IMR-90 (cell line): ENCODE results near the gene SLC35E4. TPM values are rescaled to one million over a fixed set of nuclear protein-coding genes. Genes with fewer than 3 reads are reported as not detected.

Experiments used
- ATAC-seq: fragments of 200-7000 bp; cut with Tn5 transposase; 2 replicates; pipeline ENCODE4 v1.9.1; 2020; ENCODE audit warnings: low read depth, mild to moderate bottlenecking, moderate library complexity
- BruUV-seq: library from RNA; stranded (reverse); fragments of 400-500 nt; replicated peaks from 2 replicates; lab custom pipeline; 2021; lab: Mats Ljungman, UMichigan
- CTCF ChIA-PET: fragments of 300-600 bp; formaldehyde crosslinking; extraction: SDS; loops from one replicate; lab custom pipeline; 2021; ENCODE audit warnings: antibody characterized with exemption; lab: Yijun Ruan, JAX
- POLR2A ChIA-PET: fragments of 300-600 bp; sonication (Branson Sonifier 250); formaldehyde crosslinking; loops from one replicate; lab custom pipeline; 2022; ENCODE audit warnings: antibody characterized with exemption; ENCODE audit not compliant: unreplicated experiment; lab: Charles Lee
- DNase-seq: peaks from one replicate; pipeline ENCODE4 v3.0.0; 2013
- H2AFZ ChIP-seq: replicated peaks from 2 replicates; pipeline ENCODE3; 2013; ENCODE audit warnings: low read length, mild to moderate bottlenecking; ENCODE audit not compliant: poor library complexity
- H2AK5ac ChIP-seq: 2 replicates; pipeline ENCODE4 v1.6.1; 2013; ENCODE audit warnings: low read depth, low read length, inconsistent platforms
- H2AK9ac ChIP-seq: replicated peaks from 2 replicates; pipeline ENCODE3; 2013; ENCODE audit warnings: mild to moderate bottlenecking, low read depth, low read length, moderate library complexity; ENCODE audit not compliant: poor library complexity
- H2BK120ac ChIP-seq: 2 replicates; pipeline ENCODE4 v1.6.1; 2013; ENCODE audit warnings: low read depth, low read length, inconsistent platforms
- H2BK15ac ChIP-seq: 3 replicates; pipeline ENCODE4 v1.6.1; 2013; ENCODE audit warnings: low read depth, low read length, inconsistent platforms
- H2BK20ac ChIP-seq: 2 replicates; pipeline ENCODE4 v1.6.1; 2013; ENCODE audit warnings: low read depth, mild to moderate bottlenecking, inconsistent platforms, low read length, moderate library complexity
- H2BK5ac ChIP-seq: 2 replicates; pipeline ENCODE4 v1.6.1; 2013; ENCODE audit warnings: mild to moderate bottlenecking, low read depth, low read length, inconsistent platforms; ENCODE audit not compliant: poor library complexity, severe bottlenecking
- H3K14ac ChIP-seq: replicated peaks from 2 replicates; pipeline ENCODE4 v1.6.1; 2013; ENCODE audit warnings: low read depth, low read length, inconsistent platforms
- H3K18ac ChIP-seq: 2 replicates; pipeline ENCODE4 v1.6.1; 2013; ENCODE audit warnings: low read depth, low read length, control low read depth
- H3K23ac ChIP-seq: 2 replicates; pipeline ENCODE4 v1.6.1; 2013; ENCODE audit warnings: low read depth, low read length, inconsistent platforms
- H3K27ac ChIP-seq: 2 replicates; pipeline ENCODE4 v1.5.1; 2013; ENCODE audit warnings: mild to moderate bottlenecking, control low read depth, low read length; ENCODE audit not compliant: insufficient read depth
- H3K27me3 ChIP-seq: 2 replicates; pipeline ENCODE4 v1.6.1; 2013; ENCODE audit warnings: low read length; ENCODE audit not compliant: control insufficient read depth, insufficient read depth
- H3K36me3 ChIP-seq: 2 replicates; pipeline ENCODE4 v1.6.1; 2013; ENCODE audit warnings: low read length, mixed read lengths; ENCODE audit not compliant: control insufficient read depth, insufficient read depth
- H3K4ac ChIP-seq: 2 replicates; pipeline ENCODE4 v1.6.1; 2013; ENCODE audit warnings: low read depth, low read length, inconsistent platforms
- H3K4me1 ChIP-seq: 2 replicates; pipeline ENCODE4 v1.6.1; 2013; ENCODE audit warnings: low read length, mixed read lengths; ENCODE audit not compliant: control insufficient read depth, insufficient read depth
- H3K4me2 ChIP-seq: 2 replicates; pipeline ENCODE4 v1.6.1; 2013; ENCODE audit warnings: low read depth, mild to moderate bottlenecking, control low read depth, low read length, moderate library complexity
- H3K4me3 ChIP-seq: 2 replicates; pipeline ENCODE4 v1.5.1; 2013; ENCODE audit warnings: low read depth, mild to moderate bottlenecking, control low read depth, low read length, moderate library complexity; ENCODE audit not compliant: insufficient read depth
- H3K56ac ChIP-seq: 2 replicates; pipeline ENCODE4 v1.6.1; 2013; ENCODE audit warnings: low read length, inconsistent platforms; ENCODE audit not compliant: insufficient read depth; ENCODE audit errors: extremely low read depth
- H3K79me1 ChIP-seq, 2 experiments: 2 replicates each; pipeline ENCODE4 v1.6.1; 2013; ENCODE audit warnings: low read length in 2 of 2, inconsistent platforms in 1 of 2, low read depth in 1 of 2
- H3K9ac ChIP-seq: 2 replicates; pipeline ENCODE4 v1.6.1; 2013; ENCODE audit warnings: low read depth, low read length, control low read depth
- H3K9me1 ChIP-seq: 2 replicates; pipeline ENCODE4 v1.6.1; 2013; ENCODE audit warnings: low read length, inconsistent platforms; ENCODE audit not compliant: insufficient read depth
- H3K9me3 ChIP-seq: 2 replicates; pipeline ENCODE4 v1.6.1; 2013; ENCODE audit warnings: low read length; ENCODE audit not compliant: control insufficient read depth, insufficient read depth
- H4K20me1 ChIP-seq: 2 replicates; pipeline ENCODE4 v1.6.1; 2013; ENCODE audit warnings: low read length, inconsistent platforms; ENCODE audit not compliant: insufficient read depth
- H4K5ac ChIP-seq: 2 replicates; pipeline ENCODE4 v1.6.1; 2013; ENCODE audit warnings: mild to moderate bottlenecking, low read depth, low read length, control low read depth
- H4K8ac ChIP-seq, 2 experiments: 2 replicates each; pipeline ENCODE4 v1.6.1; 2013; ENCODE audit warnings: low read depth in 2 of 2, low read length in 2 of 2, control low read depth in 1 of 2, inconsistent platforms in 1 of 2
- H4K91ac ChIP-seq: 2 replicates; pipeline ENCODE4 v1.6.1; 2013; ENCODE audit warnings: low read depth, low read length, inconsistent platforms; ENCODE audit not compliant: insufficient read depth
- BHLHE40 ChIP-seq: fragments of 150-350 bp; IDR thresholded peaks from 2 replicates; pipeline ENCODE4 v1.6.1; 2016; ENCODE audit warnings: mild to moderate bottlenecking, low read depth, low read length
- CEBPB ChIP-seq: IDR thresholded peaks from 2 replicates; pipeline ENCODE4 v1.6.1; 2012; ENCODE audit warnings: low read depth, low read length, improper control_type of control experiment
- CHD1 ChIP-seq: IDR thresholded peaks from 2 replicates; pipeline ENCODE4 v1.6.1; 2012; ENCODE audit warnings: low read depth, low read length, improper control_type of control experiment
- MXI1 ChIP-seq: IDR thresholded peaks from 2 replicates; pipeline ENCODE4 v1.6.1; 2012; ENCODE audit warnings: low read depth, mild to moderate bottlenecking, low read length, moderate library complexity, borderline replicate concordance
- NFE2L2 ChIP-seq: fragments of 150-350 bp; IDR thresholded peaks from 2 replicates; pipeline ENCODE4 v1.6.1; 2016; ENCODE audit warnings: low read depth, mild to moderate bottlenecking, low read length
- POLR2A ChIP-seq: IDR thresholded peaks from 2 replicates; pipeline ENCODE4 v1.6.1; 2012; ENCODE audit warnings: mild to moderate bottlenecking, low read depth, low read length
- RFX5 ChIP-seq: IDR thresholded peaks from 2 replicates; pipeline ENCODE4 v1.8.0; 2012; ENCODE audit warnings: low read depth, mild to moderate bottlenecking, low read length, moderate library complexity
- SMC3 ChIP-seq: fragments of 150-350 bp; IDR thresholded peaks from 2 replicates; pipeline ENCODE4 v1.6.1; 2016; ENCODE audit warnings: low read depth, mild to moderate bottlenecking, antibody characterized with exemption, low read length, moderate library complexity
- USF2 ChIP-seq: fragments of 150-350 bp; IDR thresholded peaks from 2 replicates; pipeline ENCODE4 v1.6.1; 2017; ENCODE audit warnings: mild to moderate bottlenecking, antibody characterized with exemption, low read length, low read depth
- WGBS, 2 experiments: methylation state at CpG; one replicate each; pipeline versions ENCODE4 v1.1.5 to v1.1.7; 2013; ENCODE audit warnings: missing lambda C conversion rate in 2 of 2; ENCODE audit not compliant: insufficient read length in 1 of 2; ENCODE audit errors: extremely low coverage in 2 of 2; 5-methylcytosine and 5-hydroxymethylcytosine counted together
- dilution Hi-C: fragments of 300-500 bp; cut with HindIII; formaldehyde crosslinking; loops from one replicate; pipeline ENCODE4 v1.14.3; 2018; ENCODE audit warnings: low sequenced_read_pairs; ENCODE audit not compliant: unreplicated experiment
- in situ Hi-C: fragments of 300-500 bp; cut with MboI; formaldehyde crosslinking; loops from 3 replicates; pipeline ENCODE4 v1.14.3; 2019; ENCODE audit warnings: low sequenced_read_pairs, inconsistent platforms, mixed read lengths
- intact Hi-C: fragments of 100-400 bp; cut with micrococcal nuclease; formaldehyde crosslinking; loops from 2 replicates; pipeline ENCODE4 v1.10.0; 2022
- polyA plus RNA-seq, 3 experiments: library from polyadenylated mRNA; depleted of rRNA; stranded (reverse); fragments of >200 nt; gene quantifications; 2 replicates each; pipeline ENCODE4 v1.2.3, GENCODE V29; 2012; ENCODE audit warnings: low replicate concordance in 1 of 3
- total RNA-seq: library from RNA; depleted of rRNA; stranded (reverse); fragments of >200 nt; gene quantifications from 2 replicates; pipeline ENCODE4 v1.2.3, GENCODE V29; 2012

The SLC35E4 gene
- total and polyA plus RNA-seq, 2 of the 4 experiments (the other 2 are of a cell fraction): 5.7 to 6.8 TPM

- no peak for DNase-seq
- POLR2A ChIA-PET: no interaction called here
- dilution Hi-C loops: no loop called here
Observed at GRCh38 chr22:30662040-30662439, 26.5 kb downstream of the SLC35E4 start.

More at GRCh38 chr22:30662040-30662439, 26.5 kb downstream of the SLC35E4 start:
- CTCF ChIA-PET: interaction anchor here (0.6 kb wide), 1 partner anchor 93 kb away, joined by 3 read pairs; no protein-coding TSS in a partner anchor
- Histone ChIP-seq H2AFZ (no peak overlapping the region), H4K20me1 (no peaks in the 10 kb centered on the region), H3K36me3 (peaks cover 10% of the 10 kb centered on the region), H3K9me3 (no peaks in the 10 kb centered on the region), H3K18ac (no peak overlapping the region), H2BK20ac (no peak overlapping the region), H3K9ac (no peak overlapping the region), H3K4me1 (no peaks in the 10 kb centered on the region), H3K4ac (no peak overlapping the region), H2AK5ac (no peak overlapping the region), H4K8ac (no peak overlapping the region), H2BK15ac (no peak overlapping the region), H3K23ac (no peak overlapping the region), H3K4me2 (no peak overlapping the region), H3K9me1 (peaks cover 3% of the 10 kb centered on the region; the same call in 1 of the 2 replicates), H4K5ac (no peak overlapping the region), H2AK9ac (no peak overlapping the region), H2BK120ac (no peak overlapping the region), H3K79me1 (peaks cover 0 to 12% of the 10 kb centered on the region in 2 experiments; a peak in 1 of 4 replicates), H3K56ac (no peak overlapping the region), H3K27ac (no peak overlapping the region), H4K91ac (no peak overlapping the region), H3K4me3 (no peak overlapping the region), H3K27me3 (no peaks in the 10 kb centered on the region), H3K14ac (no peak overlapping the region), H2BK5ac (no peak overlapping the region)
- in situ Hi-C loops: no loop called here
- TF ChIP-seq POLR2A (no peak), BHLHE40 (no peak), CHD1 (no peak), USF2 (no peak), NFE2L2 (no peak), RFX5 (no peak), MXI1 (no peak), CEBPB (no peak), SMC3 (no peak)
- intact Hi-C loops: no loop called here
- no TSS peak for BruUV-seq
- WGBS, 2 experiments: 84% methylated on average over 2 of the region's 4 CpGs; no CpG with 5 or more reads in 1 of the 2 experiments
- no peak for ATAC-seq
